IPS-NIHi11 (cell line): ENCODE data around the gene TMEM252.

Source experiments
- DNase-seq: peaks from one replicate; pipeline ENCODE4 v3.0.0; 2012; ENCODE audit warnings: mixed read lengths, low spot score

TMEM252 gene, protein sequence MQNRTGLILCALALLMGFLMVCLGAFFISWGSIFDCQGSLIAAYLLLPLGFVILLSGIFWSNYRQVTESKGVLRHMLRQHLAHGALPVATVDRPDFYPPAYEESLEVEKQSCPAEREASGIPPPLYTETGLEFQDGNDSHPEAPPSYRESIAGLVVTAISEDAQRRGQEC

DNA sequence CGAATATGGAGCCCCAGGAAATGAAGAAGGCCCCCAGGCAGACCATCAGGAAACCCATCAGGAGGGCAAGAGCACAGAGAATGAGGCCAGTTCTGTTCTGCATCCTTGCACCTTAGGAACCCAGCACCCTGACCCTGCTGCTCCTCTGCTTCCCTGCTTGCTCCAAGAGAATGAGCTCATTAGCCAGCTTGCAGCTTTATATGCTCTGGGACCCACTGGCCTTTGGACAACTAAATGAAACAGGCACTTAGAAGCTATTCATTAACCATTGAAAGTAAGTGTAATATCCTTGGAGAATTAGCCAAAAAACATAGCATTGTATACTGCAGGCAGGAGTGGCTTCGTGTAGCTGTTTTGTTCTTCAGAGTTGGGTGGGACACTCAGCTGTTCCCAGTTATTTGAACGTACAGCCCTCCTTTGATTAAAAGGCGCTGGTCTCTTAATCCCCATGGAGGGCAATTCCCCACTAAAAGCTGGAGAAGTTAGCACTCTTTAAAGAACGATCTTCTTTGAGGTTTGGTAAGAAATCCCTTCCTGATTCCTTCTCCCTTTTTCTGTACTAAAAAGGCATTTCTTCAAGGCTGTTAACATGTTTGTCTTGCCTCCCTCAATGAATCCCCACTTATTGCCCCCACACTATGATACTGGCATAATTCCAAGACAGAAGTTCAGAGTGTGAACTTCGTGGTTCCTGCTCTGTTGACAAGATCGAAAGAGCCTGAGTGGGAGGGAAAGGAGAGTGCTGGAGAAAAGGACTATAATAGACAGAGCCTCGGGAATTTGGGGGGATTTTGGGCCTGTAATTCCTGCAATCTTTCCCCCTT lies at the start of gene TMEM252:
TMEM252 (minus strand) TSS at position 172 of the 824 bp plus-strand sequence; CDS start at position 103, 69 bp downstream.
- DNase-seq = no peak

DNA sequence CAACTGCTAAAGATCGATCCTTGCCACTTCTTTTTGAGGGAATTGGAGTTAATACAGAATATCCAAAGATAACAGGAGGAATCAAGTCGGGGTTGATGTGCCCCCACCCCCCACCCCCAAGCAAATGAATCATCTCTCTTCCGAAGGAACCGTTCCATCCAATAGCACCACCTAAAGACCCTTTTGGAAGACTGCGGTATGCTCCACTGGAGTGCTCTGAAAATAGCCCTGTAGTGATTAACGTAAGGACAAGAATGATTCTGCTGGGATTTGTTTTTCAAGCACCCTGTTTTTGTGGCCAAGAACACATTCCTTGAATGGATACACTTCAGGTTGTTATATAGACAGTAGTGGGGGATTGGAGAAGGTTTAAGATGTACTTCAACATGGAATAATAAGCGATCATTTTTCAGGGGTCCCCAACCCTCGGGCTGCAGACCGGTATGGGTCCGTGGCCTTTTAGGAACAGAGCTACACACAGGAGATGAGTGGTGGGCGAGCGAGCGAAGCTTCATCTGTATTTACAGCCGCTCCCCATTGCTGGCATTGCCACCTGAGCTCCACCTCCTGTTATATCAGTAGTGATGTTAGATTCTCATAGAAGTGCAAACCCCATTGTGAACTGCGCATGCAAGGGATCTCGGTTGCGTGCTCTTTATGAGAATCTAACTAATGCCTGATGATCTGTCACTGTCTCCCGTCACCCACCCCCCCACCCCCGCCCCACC lies 44.5 kb upstream of the TMEM252 start:
- no peak for DNase-seq

DNA sequence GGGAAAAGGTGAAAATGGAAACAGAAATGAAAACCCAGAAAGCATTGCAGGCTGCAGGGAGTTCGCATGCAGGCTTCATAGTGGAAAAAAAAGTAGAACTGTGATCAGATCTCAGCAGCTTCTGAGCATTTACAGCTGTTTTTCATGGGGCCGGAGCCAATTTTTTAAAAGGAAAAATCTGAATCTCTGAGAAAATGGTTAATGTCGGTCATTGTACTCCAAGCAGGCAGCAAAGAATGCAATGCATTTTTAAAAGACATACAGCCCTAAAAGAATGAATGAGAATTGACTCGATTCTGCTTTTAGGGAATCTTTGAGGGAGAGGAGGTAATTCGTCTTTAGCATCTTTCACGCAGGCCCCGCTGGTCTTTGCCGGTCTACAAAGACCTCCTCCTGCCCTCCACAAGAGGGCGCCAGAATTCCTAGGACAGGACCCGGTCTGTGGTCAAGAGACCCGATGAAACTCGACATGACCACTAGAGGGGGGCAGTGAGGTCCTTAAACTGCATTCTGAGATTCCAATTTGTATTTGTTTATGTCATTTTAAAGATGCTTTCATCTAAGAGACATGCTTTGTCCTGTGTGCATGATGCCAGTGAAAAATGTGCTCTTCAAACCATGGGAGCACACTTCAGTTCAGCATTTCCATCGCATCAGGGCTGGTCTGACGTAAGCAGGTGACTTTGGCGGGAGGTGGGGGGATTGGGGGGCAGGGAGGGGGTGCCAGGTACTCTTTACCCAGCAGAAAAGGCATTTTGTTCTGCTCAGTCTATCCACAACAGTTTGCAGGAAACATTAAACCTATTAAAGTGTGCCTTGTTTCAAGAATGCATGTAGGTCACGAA lies 43.7 kb upstream of the TMEM252 start:
- DNase-seq = peak; percentile 89

DNA sequence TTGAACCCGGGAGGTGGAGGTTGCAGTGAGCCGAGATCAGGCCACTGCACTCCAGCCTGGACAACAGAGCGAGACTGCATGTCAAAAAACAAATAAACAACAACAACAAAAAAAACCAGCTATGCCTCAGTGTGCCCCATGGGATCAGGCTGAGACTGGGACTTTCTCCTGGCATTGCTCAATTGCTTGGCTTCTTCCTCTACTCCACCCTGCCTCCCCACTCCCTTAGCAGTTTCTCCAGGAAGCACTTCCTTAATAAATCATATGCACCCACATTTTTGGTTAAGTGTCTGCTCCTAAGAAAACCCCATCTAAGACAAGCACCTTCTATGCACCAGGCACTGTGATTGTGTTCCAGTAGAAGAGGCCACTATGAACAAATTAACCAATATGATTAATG lies 41.0 kb upstream of the TMEM252 start:
- DNase-seq = no peak

DNA sequence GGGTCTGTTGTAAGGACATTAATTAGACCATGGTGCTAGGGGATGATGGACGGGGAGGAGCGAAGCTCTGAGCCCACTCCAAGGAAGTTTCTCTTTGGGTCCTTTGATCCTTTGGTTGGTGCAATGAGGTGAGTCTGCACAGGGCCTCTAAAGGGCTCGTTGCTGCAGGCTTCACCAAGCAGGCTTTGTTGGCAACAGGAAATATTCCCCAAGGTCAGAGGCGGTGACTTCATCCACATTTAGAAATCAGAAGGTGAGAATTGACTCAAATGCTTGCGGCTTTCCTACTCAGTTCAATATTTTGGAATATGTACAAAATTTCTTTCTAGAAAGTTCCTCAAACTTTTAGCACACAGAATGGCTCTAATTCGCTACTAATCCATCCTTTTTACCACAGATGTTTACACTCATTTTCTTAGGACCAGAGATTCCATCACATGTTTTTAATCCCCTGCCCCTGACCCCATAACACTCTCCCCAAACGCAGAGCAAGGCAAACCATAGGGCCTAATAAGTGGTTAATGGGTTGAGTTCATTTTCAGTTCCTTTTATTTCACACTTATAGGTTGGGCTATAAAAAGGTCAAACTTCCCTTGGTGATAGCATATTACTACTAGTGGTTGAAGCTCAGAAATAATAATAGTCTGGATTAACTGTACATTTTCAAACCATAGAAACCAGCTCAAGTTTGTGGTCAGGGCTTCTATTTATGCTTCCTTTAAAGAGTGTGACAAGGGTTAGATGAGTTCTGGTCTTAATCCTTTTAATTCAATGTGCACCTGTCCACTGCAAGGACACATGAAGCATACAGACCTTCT lies 37.3 kb upstream of the TMEM252 start:
- no peak for DNase-seq

DNA sequence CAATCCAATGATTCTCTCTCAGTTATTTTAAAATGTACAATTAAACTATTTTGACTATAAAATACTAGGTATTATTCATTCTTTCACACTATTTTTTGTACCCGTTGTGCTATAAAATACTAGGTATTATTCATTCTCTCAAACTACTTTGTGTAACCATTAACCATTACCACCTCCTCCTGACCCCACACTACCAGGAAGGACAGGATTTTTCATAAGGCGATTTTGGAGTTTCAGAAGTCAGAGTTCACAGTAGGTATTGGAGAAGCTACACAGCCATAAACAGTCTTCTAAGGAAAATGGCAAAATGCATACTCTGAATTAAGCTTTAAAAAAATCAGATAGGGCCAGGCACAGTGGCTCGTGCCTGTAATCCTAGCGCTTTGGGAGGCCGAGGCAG lies 35.1 kb upstream of the TMEM252 start:
- no peak for DNase-seq

DNA sequence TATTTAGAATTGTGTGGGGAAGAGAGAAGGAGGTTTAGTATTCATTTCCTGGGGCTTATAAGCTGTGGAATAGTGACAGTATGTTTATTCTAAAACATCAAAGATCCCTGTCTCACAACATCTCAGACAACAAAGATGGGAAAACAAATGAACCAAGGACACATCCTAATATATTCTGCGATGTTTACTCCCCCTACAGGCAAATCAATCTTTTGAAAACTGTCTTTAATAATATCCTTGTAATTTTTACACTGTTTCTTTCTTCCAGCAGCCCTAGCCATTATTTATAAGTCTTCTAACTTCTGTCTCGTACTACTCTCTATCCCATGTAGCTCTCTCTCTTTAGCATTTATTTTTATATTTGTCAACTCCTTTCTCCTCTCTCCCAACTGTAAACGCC lies 33.5 kb upstream of the TMEM252 start:
- DNase-seq = no peak

DNA sequence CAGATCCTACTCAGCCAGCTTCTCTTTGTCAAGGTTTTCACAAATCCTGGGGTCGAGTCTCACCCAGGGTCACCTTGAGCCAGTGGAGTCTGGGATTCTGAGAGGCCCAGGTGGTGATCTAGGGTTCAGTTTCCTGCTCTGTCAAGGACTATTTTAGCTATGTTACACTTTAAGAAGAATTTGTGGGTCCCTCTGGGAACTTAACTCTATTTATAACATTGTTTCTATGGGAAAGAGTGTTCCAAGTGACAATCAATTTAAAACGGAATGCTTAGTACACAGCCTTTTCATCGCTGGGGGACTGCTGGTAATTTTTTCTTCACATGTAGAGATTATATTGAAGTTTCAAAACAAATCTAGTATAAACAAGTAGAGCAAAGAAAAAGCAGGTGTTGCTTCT lies 26.9 kb upstream of the TMEM252 start:
- no peak for DNase-seq

DNA sequence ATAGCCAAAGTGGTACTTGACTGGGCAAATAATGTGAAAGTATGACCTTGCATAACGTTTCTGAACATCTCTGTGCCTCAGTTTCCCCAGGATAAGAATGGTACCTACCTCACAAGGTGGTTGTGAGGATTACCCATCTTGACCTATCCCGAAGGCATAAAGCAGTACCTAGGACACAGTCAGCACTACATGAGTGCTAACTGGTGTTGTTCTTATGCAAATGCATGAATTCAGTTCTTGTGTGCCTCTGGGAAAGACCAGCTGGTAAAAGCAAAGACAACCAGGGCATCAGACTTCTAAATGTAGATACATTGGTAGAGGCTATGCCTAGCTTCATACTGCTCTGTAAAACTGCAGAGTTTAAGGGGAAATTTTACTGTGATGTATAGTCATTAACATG lies 21.8 kb upstream of the TMEM252 start:
- DNase-seq = peak; percentile 47

DNA sequence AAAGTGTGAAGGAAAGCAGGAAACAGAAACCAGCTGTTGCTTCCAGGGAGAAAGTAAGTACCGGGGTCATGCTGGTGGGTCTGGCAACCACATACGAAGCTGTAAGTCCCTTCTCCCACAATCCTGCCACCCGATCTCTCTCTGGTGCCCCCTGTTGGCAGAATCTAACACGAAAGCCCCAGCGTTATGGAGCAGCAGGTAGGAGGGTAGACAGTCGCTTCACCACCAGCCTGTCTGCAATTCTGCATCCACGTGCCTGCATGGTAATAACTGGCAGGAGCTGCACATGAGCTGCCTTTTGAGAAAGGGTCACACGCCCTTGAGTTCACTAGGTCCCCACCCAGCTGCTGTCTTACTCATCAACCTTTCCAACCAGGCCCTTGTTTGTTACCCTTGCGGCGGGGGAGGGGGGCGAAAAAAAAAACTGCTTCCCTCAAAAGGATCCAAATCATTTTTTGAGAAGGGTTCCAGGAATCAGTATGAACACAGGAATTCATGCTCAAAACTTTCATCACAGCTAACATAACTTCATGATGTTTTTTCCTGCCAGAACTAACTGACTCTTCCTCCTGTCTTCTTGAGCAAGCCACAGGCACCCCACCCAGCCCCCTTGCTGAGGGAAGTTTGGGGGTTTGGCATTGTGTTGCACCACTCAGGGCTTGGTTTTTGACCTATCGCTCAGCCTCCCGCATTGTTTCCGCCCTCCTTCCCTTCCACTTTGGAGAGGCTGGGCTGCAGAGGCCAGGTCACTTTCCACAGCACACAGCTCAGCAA lies 19.6 kb upstream of the TMEM252 start:
- peak; percentile 72 for DNase-seq

DNA sequence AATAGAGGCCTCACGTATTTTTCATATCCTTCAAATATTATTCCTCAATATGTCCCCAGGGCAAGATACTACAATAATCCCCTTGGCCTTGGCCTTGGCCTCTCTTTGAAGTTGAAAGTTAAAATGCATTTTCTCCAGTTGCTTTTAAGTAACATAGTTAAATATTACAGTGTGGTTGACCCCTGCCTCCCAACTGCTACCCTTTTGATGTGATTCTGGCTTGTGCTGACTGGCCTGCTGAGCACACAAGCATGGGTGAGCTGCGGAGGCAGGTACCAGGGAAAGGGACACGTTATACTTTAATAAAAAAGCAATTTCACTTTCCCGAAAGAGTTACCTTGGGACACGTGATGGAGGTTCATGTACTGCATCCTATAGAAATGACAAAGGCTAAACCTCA lies 17.9 kb upstream of the TMEM252 start:
- DNase-seq = no peak

DNA sequence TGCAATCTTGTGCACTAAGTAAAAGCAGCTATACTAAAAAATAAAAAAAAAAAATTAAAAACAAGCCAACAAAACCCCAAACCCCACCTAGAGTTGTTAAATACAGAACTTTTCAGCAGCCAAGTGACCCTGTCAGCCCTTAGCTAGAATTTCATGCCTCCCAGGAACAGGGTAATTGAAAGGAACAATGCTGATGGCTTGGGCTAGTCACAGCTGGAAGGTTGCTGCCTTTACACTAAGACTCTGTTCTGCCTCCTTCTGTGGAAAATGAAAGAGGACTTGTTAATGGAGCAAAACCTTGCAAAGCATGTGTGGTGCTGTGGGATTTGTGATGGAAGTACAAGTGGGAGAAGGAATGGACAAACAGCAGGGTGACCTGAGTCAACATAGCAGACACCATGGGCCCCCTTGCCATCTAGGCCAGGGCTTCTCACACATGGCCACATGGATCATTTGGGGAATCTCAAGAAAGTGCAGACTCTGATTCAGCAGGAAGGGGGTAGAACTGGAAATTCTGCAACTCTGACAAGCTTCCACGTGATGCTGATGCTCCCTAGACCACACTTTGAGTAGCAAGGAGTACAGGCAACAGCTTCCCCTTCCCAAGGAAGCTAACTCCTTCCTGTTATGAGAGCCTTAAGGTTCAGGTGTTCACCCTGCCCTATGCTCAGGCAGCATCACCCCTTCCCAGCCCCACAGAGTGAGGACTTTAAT lies 14.9 kb upstream of the TMEM252 start:
- no peak for DNase-seq

DNA sequence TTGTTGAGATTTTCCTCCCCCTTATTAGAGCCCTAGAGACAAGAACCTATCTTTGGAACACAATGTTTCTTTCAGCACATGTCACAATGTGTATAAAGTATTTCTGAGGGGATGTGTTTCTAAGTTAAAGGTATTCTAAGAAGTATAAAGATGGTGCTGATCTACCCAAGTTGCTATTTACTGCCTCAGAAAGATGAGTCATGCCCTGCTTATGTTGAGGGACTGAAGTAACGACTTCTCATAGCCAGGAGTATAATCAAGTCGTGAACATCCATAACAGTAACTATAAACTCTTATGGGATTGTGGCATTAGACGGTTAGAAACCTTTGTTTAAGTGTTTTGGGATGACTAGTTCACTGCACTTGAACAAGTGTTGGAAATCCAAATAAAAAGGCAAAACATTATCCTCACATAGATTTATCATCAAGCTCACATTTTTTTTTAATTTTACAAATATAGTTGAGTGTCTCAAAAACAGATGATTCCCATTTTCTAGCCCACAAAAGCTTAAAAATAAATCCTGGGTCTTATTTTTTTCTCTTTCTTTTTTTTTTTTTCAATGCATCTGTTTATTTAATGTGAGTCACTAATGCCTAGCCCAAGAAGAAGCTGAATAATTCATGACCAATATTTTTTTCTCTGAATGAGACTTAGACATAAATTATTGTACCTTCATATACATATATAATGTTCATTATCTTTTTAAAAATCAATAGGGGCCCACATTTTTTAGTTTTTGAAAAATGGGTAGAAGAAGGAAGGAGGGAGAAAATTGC lies 12.2 kb upstream of the TMEM252 start:
- no peak for DNase-seq

DNA sequence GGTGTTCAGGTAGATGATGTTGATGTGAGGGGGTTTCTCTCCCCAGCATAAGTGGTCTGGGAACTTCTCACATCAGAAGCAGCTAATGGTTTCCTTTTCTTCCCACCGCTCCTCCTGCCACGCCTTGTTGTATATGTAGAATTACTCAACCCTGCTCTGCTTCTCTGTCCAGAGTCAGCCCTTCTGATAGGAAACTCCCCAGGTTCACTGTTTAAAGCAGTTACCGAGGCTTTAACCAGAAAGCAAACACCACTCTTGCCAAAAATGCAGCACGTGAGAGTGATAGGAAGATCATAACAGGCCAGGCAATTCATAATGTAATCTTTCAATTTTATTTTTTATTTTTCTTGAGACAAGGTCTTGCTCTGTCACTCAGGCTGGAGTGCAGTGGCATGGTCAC lies 10.5 kb upstream of the TMEM252 start:
- no peak for DNase-seq

DNA sequence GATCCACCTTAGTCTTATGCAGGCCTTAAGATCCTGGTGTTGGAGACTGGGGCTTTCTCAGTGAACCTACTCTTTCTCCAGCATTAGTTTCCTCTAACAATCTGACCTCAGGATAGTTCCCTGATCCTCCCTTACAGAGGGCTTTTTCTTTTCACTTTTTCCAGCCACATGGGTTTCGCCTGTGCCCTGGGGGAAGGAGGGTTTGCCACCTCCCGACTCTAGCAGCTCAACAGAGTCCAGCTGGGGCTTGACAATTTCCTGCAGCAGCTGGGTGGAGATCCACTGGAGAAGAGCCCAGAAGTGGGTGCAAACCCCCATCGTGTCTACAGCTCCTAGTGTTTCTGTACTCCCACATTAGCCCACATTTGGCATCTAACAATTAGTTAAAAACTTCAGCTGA lies 7.6 kb upstream of the TMEM252 start:
- no peak for DNase-seq

DNA sequence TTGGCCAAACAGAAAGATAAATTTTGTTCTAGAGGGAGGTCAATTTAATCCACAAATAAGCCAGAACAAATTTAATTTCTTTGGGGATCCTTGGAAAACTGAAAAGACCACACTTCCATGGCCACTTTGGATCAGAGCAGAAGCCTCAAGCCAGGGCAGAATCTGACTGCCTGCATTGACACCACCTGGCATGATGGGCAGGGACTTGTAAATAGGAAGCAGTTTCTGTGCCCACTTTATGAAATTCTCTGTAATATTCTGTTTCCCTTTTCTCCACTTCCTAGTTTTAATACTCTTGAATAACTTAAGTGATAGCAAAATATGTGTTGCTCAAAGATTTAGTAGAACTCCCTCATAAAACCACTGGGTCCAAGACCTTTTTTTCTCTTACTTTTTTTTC lies 6.7 kb upstream of the TMEM252 start:
- no peak for DNase-seq

DNA sequence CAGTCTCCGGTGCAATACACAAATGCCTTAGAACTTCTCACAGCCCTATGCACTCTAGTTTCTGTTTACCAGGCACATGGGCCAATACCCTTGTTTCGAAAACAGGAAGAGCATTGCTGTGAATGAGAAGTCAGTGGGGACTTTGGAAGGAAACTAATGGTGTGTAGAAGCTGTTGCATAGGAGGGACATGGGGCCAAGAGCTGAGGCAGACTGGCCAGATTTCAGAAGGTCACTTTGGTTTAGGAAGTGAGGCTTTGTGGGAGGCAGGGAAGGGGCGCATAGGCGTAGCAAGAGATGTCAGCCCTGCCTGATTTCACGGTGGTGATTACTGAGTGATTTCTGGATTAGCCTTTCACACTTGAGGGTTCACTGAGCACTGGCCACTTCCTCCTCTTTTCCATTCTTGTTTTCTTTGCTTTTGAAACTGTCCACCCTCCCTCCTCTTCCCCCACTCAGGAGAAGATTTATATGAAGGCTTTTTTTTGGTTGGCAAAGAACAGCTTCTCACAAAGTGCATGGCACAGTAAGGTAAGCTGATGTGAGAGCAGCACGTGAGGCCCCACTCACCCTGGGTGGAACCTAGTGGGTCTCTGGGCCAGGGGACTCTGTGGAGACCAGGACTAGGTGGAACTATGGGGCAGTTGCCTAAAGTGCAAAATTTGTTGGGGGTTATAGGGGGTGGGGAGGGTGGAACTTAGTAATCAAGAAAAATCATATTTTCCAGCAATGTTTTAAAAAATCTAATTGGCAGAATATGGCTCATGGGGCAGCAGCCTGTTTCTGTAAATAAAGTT lies 6.1 kb upstream of the TMEM252 start:
- DNase-seq = no peak

DNA sequence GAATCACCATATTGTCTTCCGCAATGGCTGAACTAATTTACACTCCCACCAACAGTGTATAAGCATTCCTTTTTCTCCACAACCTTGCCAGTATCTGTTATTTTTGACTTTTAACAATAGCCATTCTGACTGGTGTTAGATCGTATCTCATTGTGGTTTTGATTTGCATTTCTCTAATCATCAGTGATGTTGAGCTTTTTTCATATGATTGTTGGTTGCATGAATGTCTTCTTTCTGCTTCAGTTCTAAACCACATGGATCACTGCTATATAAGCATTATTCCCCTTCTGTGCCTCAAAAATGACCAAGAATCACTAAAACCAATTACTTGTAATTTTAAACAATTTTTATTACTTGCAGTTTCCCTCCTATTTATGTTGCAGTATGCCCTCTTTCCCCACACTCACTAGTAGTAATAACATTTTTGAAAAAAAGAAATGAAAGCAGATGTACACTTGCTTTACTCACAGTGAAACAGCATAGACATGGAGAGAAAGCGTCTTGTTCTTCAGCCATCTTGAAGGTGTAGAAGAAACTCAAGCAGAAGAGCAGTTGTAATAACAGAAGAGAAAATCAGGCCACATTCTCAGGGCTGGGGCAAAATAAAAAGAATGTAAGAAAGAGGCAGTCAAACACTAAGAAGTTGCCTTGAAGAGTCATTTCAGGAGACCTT lies 4.5 kb upstream of the TMEM252 start:
- no peak for DNase-seq
